HepG2 (cell line): ENCODE results near the gene CDC42EP1. TPM values are rescaled to one million over a fixed set of nuclear protein-coding genes. Genes with fewer than 3 reads are reported as not detected.

Experiments used
- CHCHD3 ChIP-seq: sonication (generic); formaldehyde crosslinking; IDR thresholded peaks from 2 replicates; pipeline ENCODE4 v1.8.0; 2022; ENCODE audit warnings: mild to moderate bottlenecking, missing genetic modification reagents, moderate library complexity
- DPF2 ChIP-seq: sonication (generic); formaldehyde crosslinking; IDR thresholded peaks from 2 replicates; pipeline ENCODE4 v1.4.0; 2020; ENCODE audit warnings: mild to moderate bottlenecking, low read depth, missing genetic modification reagents, borderline replicate concordance
- EEA1 ChIP-seq: sonication (generic); formaldehyde crosslinking; IDR thresholded peaks from 2 replicates; pipeline ENCODE4 v1.5.1; 2020; ENCODE audit warnings: mild to moderate bottlenecking, missing genetic modification reagents, borderline replicate concordance
- ESRRA ChIP-seq: sonication (generic); formaldehyde crosslinking; IDR thresholded peaks from 2 replicates; pipeline ENCODE4 v1.5.1; 2020; ENCODE audit warnings: mild to moderate bottlenecking, low read depth, missing genetic modification reagents
- KAT2B ChIP-seq: fragments of 150-350 bp; IDR thresholded peaks from 2 replicates; pipeline ENCODE4 v1.6.1; 2014; ENCODE audit warnings: low read depth, low read length, borderline replicate concordance
- KLF13 ChIP-seq: sonication (generic); formaldehyde crosslinking; IDR thresholded peaks from 2 replicates; pipeline ENCODE4 v1.4.0; 2020; ENCODE audit warnings: mild to moderate bottlenecking, missing genetic modification reagents
- LCORL ChIP-seq, 2 experiments: fragments of 450-650 bp in 1 of 2; sonication (generic) in 1 of 2; formaldehyde crosslinking in 1 of 2; IDR thresholded peaks; 2 replicates each; pipeline versions ENCODE4 v1.5.0 to v1.6.1; 2017 to 2020; ENCODE audit warnings: antibody characterized with exemption in 1 of 2, missing genetic modification reagents in 1 of 2
- PCBP1 ChIP-seq: fragments of 200-400 bp; formaldehyde crosslinking; IDR thresholded peaks from 2 replicates; pipeline ENCODE4 v1.6.1; 2017; ENCODE audit warnings: mild to moderate bottlenecking, low read depth, low read length, borderline replicate concordance
- RARA ChIP-seq: IDR thresholded peaks from 2 replicates; pipeline ENCODE4 v1.6.1; 2016; ENCODE audit warnings: missing genetic modification reagents, missing compliant biosample characterization
- RCOR2 ChIP-seq: IDR thresholded peaks from 2 replicates; pipeline ENCODE4 v1.6.1; 2016; ENCODE audit warnings: missing biosample characterization, missing genetic modification reagents
- SMARCC2 ChIP-seq: fragments of 450-650 bp; IDR thresholded peaks from 2 replicates; pipeline ENCODE4 v1.6.1; 2017; ENCODE audit warnings: antibody characterized with exemption, mild to moderate bottlenecking
- SOX13 ChIP-seq, 3 experiments: fragments of 450-650 bp in 1 of 3; sonication (generic) in 1 of 3; formaldehyde crosslinking in 1 of 3; IDR thresholded peaks in 2 of 3; conservative IDR thresholded peaks in 1 of 3; 2 replicates each; pipeline versions ENCODE4 v1.5.0 to v1.6.1; 2016 to 2020; ENCODE audit warnings: antibody characterized with exemption in 1 of 3, mild to moderate bottlenecking in 1 of 3, missing compliant biosample characterization in 1 of 3, missing genetic modification reagents in 1 of 3, moderate library complexity in 1 of 3
- SP2 ChIP-seq: sonication (generic); formaldehyde crosslinking; IDR thresholded peaks from 2 replicates; pipeline ENCODE4 v1.5.1; 2020; ENCODE audit warnings: mild to moderate bottlenecking, missing genetic modification reagents
- SP5 ChIP-seq: IDR thresholded peaks from 2 replicates; pipeline ENCODE4 v1.6.1; 2016; ENCODE audit warnings: low read depth, borderline replicate concordance
- TBP ChIP-seq: sonication (generic); formaldehyde crosslinking; IDR thresholded peaks from 2 replicates; pipeline ENCODE4 v1.5.0; 2020; ENCODE audit warnings: missing genetic modification reagents
- ZC3H4 ChIP-seq: sonication (generic); formaldehyde crosslinking; IDR thresholded peaks from 2 replicates; pipeline ENCODE4 v1.4.0; 2020; ENCODE audit warnings: missing genetic modification reagents, borderline replicate concordance
- ZFAT ChIP-seq: sonication (generic); formaldehyde crosslinking; conservative IDR thresholded peaks from 2 replicates; pipeline ENCODE4 v1.8.1; 2023; ENCODE audit warnings: missing genetic modification reagents, inconsistent platforms
- ZNF121 ChIP-seq: sonication (generic); formaldehyde crosslinking; IDR thresholded peaks from 2 replicates; pipeline ENCODE4 v1.5.0; 2020; ENCODE audit warnings: mild to moderate bottlenecking, missing genetic modification reagents
- ZNF251 ChIP-seq: sonication (generic); formaldehyde crosslinking; IDR thresholded peaks from 2 replicates; pipeline ENCODE4 v1.9.0; 2021; ENCODE audit warnings: mild to moderate bottlenecking, missing genetic modification reagents
- ZNF292 ChIP-seq: sonication (generic); formaldehyde crosslinking; IDR thresholded peaks from 2 replicates; pipeline ENCODE4 v1.8.1; 2022; ENCODE audit warnings: mild to moderate bottlenecking, low read depth, missing genetic modification reagents, borderline replicate concordance
- ZNF552 ChIP-seq: sonication (generic); formaldehyde crosslinking; IDR thresholded peaks from 2 replicates; pipeline ENCODE4 v1.9.0; 2022; ENCODE audit warnings: missing genetic modification reagents, mild to moderate bottlenecking, borderline replicate concordance
- ZNF644 ChIP-seq: IDR thresholded peaks from 2 replicates; pipeline ENCODE4 v1.6.1; 2016; ENCODE audit warnings: low read depth
- ZNF660 ChIP-seq: sonication (generic); formaldehyde crosslinking; IDR thresholded peaks from 2 replicates; pipeline ENCODE4 v1.5.1; 2020; ENCODE audit warnings: mild to moderate bottlenecking, low read depth, missing genetic modification reagents, borderline replicate concordance
- ZNF674 ChIP-seq: sonication (generic); formaldehyde crosslinking; IDR thresholded peaks from 2 replicates; pipeline ENCODE4 v1.5.0; 2020; ENCODE audit warnings: low read depth, mild to moderate bottlenecking, missing genetic modification reagents
- ZNF768 ChIP-seq: sonication (generic); formaldehyde crosslinking; IDR thresholded peaks from 2 replicates; pipeline ENCODE4 v1.4.0; 2020; ENCODE audit warnings: missing genetic modification reagents
- ZNF841 ChIP-seq: sonication (generic); formaldehyde crosslinking; IDR thresholded peaks from 2 replicates; pipeline ENCODE4 v1.8.1; 2023; ENCODE audit warnings: missing genetic modification reagents, borderline replicate concordance
- polyA plus RNA-seq, 8 experiments: library from polyadenylated mRNA; depleted of rRNA in 3 of 8; stranded (reverse) in 7 of 8; unstranded in 1 of 8; fragments of >200 nt; fragmentation: Illumina TruSeq in 4 of 8; extraction: Trizol in 4 of 8; gene quantifications; 2 replicates each; pipeline versions ENCODE4 v1.2.1 to v1.2.3, GENCODE V29; 2011 to 2016; ENCODE audit warnings: low read depth in 4 of 8, missing spikeins in 1 of 8, mixed read lengths in 1 of 8; ENCODE audit not compliant: insufficient read depth in 1 of 8
- total RNA-seq, 5 experiments: library from RNA; depleted of rRNA; stranded (reverse); fragments of >200 nt; fragmentation: Illumina TruSeq; extraction: Trizol; gene quantifications; 2 replicates each; pipeline ENCODE4 v1.2.3, GENCODE V29; 2016; ENCODE audit warnings: low read depth in 1 of 5
- TF ChIP-seq, protein P1 (sequence below): sonication (generic); formaldehyde crosslinking; IDR thresholded peaks from 2 replicates; pipeline ENCODE4 v1.5.0; 2020; ENCODE audit warnings: mild to moderate bottlenecking, missing genetic modification reagents, borderline replicate concordance

The CDC42EP1 gene
- total and polyA plus RNA-seq, 2 of the 13 experiments (the other 11 are each of a cell fraction or from before 2014, with no cell fraction given), result 17.1 to 29.5 TPM

DNA sequence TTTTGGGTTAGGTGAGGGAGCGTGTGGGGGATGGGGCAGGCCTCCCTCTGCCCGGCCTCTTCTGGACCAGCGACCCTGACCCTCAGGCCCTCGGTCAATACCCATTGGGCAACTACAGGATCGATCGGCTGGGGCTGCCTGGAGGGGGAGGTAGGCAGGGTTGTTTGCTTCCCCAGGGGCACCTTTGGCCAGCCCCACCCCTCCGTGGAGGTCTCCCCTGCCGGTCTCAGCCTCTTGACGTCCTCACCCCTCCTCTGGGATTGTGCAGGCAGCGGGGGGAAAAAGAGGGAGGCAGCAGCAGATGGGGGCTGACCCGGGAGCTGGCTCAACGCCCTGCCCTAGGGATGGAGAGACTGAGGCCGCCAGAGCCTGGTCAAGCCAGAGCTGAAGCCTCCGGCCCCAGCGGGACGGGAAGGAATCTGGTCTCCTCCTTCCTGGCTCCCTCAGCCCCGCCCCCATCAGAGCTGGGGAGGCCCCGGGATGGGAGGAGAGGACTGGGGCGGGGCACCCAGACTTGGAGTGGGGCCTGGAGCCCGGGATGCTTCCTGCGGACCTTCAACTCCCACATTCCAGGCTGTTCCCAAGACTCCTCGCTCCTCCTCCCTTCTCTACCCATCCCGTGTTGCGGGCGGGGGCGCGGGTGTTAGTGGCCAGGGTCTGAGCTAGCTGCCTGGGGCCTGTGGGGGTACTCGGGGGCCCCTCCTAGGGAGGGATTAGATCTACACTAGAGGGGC is 14.4 kb upstream of the CDC42EP1 start (continued):
- peak; percentile 95 for TF ChIP-seq ESRRA (CRISPR knock-in tag)
- TF ChIP-seq RARA, result peak; percentile 99
- TF ChIP-seq SP2 (CRISPR knock-in tag), result peak; percentile 45
- no peak for TF ChIP-seq TBP
- TF ChIP-seq ZNF121, result peak; percentile 47; the same call in 1 of the 2 replicates
- no peak; the same call in 1 of the 2 replicates for TF ChIP-seq ZNF552 (CRISPR knock-in tag)
- TF ChIP-seq ZNF841 (CRISPR knock-in tag), result no peak
- TF ChIP-seq ZC3H4, result no peak
- no peak for TF ChIP-seq ZFAT (CRISPR knock-in tag)
- TF ChIP-seq KAT2B, result peak; percentile 98
- TF ChIP-seq ZNF644 (CRISPR knock-in tag), result no peak
- TF ChIP-seq PCBP1, result no peak
- TF ChIP-seq ZNF251 (CRISPR knock-in tag), result no peak
- no peak; the same call in 1 of the 2 replicates for TF ChIP-seq SMARCC2
- TF ChIP-seq RCOR2 (CRISPR knock-in tag), result peak; percentile 94
- TF ChIP-seq ZNF674, result no peak
- peak; percentile 47; the same call in 1 of the 2 replicates for TF ChIP-seq ZNF768 (CRISPR knock-in tag)
- TF ChIP-seq, protein P1, sequence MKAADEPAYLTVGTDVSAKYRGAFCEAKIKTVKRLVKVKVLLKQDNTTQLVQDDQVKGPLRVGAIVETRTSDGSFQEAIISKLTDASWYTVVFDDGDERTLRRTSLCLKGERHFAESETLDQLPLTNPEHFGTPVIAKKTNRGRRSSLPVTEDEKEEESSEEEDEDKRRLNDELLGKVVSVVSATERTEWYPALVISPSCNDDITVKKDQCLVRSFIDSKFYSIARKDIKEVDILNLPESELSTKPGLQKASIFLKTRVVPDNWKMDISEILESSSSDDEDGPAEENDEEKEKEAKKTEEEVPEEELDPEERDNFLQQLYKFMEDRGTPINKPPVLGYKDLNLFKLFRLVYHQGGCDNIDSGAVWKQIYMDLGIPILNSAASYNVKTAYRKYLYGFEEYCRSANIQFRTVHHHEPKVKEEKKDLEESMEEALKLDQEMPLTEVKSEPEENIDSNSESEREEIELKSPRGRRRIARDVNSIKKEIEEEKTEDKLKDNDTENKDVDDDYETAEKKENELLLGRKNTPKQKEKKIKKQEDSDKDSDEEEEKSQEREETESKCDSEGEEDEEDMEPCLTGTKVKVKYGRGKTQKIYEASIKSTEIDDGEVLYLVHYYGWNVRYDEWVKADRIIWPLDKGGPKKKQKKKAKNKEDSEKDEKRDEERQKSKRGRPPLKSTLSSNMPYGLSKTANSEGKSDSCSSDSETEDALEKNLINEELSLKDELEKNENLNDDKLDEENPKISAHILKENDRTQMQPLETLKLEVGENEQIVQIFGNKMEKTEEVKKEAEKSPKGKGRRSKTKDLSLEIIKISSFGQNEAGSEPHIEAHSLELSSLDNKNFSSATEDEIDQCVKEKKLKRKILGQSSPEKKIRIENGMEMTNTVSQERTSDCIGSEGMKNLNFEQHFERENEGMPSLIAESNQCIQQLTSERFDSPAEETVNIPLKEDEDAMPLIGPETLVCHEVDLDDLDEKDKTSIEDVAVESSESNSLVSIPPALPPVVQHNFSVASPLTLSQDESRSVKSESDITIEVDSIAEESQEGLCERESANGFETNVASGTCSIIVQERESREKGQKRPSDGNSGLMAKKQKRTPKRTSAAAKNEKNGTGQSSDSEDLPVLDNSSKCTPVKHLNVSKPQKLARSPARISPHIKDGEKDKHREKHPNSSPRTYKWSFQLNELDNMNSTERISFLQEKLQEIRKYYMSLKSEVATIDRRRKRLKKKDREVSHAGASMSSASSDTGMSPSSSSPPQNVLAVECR (CRISPR knock-in tag), result peak; percentile 88
- 0 out of 2 replicates have a peak, but pooled peaks have one; percentile 46 for TF ChIP-seq EEA1
- TF ChIP-seq KLF13 (CRISPR knock-in tag), result 0 out of 2 replicates have a peak, but pooled peaks have one; percentile 32
- TF ChIP-seq ZNF292 (CRISPR knock-in tag), result peak; percentile 56; the same call in 1 of the 2 replicates
- TF ChIP-seq CHCHD3 (CRISPR knock-in tag), result no peak
- no peak for TF ChIP-seq ZNF660 (CRISPR knock-in tag)
- TF ChIP-seq SP5 (CRISPR knock-in tag), result peak; percentile 98
- TF ChIP-seq SOX13 (IDR thresholded peaks at IDR 0.05), result peak; percentile 88
- peak in 1 of 2 experiments; percentile 89; a peak in 2 of 4 replicates for TF ChIP-seq SOX13 (CRISPR knock-in tag; conservative IDR thresholded peaks at IDR 0.05 in 1 of 2, IDR thresholded peaks at IDR 0.05 in 1 of 2)
- TF ChIP-seq LCORL (IDR thresholded peaks at IDR 0.05), result no peak
- TF ChIP-seq LCORL (CRISPR knock-in tag; IDR thresholded peaks at IDR 0.05), result peak; percentile 100
- peak; percentile 100 for TF ChIP-seq DPF2 (CRISPR knock-in tag)
